ENCODE data around the gene KIAA1328. TPM values are rescaled to one million over a fixed set of nuclear protein-coding genes. Genes with fewer than 3 reads are reported as not detected.
A peak's percentile ranks its signal among the peaks of the same experiment; 100 is the strongest.
"Not testable (repeated sequence)": the region's sequence is repeated elsewhere in the genome, so short reads cannot be mapped to it uniquely, and the experiment has no call there.

The KIAA1328 gene
- total RNA-seq: 18.1 TPM

- peak; percentile 93 for DNase-seq
These were observed at the start of gene KIAA1328, which contains the start of gene TPGS2 for GRCh38 chr18:36828630-36829361. TSS of gene KIAA1328 (plus strand) at chr18:36829127. CDS start at chr18:36829139, 12 bp downstream. TSS of gene TPGS2 (minus strand) at chr18:36829002. CDS start at chr18:36828767, 235 bp downstream.

DNA sequence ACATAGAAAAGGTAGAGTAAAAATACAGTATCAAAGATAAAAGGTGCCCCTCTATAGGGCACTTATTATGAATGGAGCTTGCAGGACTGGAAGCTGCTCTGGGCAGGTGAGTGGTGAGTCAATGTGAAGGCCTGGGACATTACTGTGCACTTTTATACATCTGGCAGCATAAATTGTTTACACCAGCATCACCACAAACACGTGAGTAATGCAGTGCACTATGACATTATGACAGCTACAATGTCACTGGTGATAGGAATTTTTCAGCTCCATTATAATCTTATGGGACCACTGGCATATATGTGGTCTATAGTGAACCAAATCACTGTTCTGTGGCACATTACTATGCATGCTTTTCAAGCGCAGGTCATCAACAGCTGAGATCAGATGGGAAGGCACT, 48.2 kb upstream of the KIAA1328 start:
- DNase-seq: no peak

- DNase-seq: no peak
These were observed 46.2 kb upstream of the KIAA1328 start for GRCh38 chr18:36782710-36783109.

DNA sequence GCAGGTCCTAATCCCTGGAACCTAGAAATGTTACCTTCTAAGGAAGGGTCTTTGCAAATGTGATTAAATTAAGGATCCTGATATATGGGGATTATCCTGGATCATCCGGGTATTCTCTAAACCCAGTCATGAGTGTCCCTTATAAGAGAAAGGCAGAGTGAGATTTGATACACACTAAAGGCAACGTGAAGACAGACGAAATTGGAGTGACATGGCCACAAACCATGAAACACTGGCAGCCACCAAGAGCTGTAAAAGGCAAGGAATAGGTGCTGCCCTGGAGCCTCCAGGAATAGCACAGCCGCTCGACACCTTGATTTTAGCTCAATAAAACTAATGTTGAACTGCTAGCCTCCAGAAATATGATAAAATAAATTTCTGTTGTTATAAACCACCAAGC, 45.1 kb upstream of the KIAA1328 start:
- no peak for DNase-seq

DNA sequence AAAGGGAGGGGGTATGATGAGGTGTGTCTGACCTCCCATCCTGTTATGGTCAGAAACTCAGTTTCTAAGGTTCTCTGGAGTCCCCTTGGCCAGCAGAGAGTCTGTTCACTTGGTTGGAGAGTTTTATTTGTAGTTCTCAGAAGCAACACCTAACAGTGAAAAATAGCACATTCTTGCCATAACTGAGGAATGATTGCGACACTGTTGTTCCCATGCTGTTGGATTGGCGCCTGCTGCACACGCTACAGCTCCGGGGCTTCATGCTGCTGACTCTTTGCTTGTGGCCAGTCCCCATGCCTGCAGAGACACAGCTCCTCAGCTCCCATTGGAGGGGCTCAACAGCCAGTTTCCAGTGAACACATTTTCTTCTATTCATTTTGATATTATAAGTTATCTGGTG, 42.2 kb upstream of the KIAA1328 start:
- DNase-seq: peak; percentile 6

- DNase-seq: no peak
These were observed 36.2 kb upstream of the KIAA1328 start for GRCh38 chr18:36792634-36793283.

GRCh38 chr18:36798738-36799473, 30.0 kb upstream of the KIAA1328 start:
- DNase-seq: no peak

GRCh38 chr18:36805105-36805504, 23.8 kb upstream of the KIAA1328 start:
- DNase-seq: no peak

DNA sequence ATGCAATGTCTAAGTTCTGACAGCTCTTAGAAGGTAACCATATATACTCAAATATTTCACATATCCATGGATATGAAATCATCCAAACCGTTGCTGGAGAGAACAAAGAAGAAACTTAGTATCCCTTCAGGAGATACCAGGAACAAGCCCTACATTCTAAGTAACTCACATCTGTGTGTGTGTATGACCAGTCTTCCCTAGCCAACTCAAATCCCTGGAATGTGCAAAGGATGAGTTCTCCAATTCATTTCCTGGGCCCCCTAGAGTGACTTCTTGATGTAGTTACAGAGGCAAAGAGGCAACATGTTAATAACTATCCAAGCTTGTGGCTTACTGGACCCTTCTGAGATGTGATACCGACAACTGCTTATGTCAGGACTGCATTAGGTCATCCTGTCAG, 20.2 kb upstream of the KIAA1328 start:
- DNase-seq: no peak

- DNase-seq: peak; percentile 84
These were observed 19.1 kb upstream of the KIAA1328 start for GRCh38 chr18:36809590-36810381.

- no peak for DNase-seq
These were observed 17.5 kb upstream of the KIAA1328 start for GRCh38 chr18:36811430-36811829.

- no peak for DNase-seq
These were observed 17.0 kb upstream of the KIAA1328 start for GRCh38 chr18:36811955-36812354.

DNA sequence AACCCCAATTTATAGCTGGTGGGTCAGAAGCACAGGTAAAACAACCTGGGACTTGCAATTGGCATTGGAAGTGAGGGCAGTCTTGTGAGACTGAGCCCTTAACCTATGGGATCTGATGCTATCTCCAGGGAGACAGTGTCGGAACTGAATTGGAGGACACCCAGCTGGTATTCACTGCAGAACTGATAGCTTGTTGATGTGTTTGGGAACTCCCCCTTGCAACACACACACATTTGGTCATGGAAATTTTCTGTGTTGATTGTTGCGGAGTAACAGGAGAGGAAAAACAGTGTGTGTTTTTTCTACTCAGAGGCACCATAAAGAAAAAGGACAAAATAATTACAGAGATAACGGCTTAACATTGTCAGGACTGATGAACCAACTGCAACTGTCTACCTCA, 16.2 kb upstream of the KIAA1328 start:
- DNase-seq: no peak

DNA sequence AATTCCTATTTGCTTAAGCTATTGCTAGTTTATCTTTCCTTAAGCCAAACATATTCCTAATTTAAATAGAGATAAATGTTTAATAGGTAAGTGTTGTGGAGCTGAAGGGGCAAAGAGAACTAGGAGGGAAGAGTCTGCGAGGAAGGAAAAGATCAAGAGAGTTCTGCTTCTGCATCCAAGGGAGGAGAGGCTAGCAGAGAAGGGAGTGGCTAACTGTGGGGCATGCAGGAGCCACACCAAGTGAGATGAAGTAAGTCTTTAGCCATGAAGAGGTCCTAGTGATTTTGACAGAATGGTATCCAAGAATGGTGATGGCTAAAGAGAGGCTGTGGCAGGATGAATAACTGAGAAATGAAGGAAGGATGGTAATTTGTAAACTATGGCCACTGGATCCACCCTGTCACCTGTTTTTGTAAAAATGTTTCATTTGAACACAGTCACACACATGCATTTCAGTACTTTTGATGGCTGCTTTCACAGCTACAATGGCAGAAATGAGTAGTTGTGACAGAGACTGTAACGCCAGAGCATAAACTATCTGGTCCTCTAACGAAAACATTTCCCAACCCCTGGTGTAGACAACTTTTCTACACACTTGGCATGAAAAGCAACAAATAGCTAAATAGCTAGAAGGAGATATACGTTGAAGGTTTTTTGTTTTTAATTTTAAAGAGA, 15.7 kb upstream of the KIAA1328 start:
- DNase-seq: no peak

DNA sequence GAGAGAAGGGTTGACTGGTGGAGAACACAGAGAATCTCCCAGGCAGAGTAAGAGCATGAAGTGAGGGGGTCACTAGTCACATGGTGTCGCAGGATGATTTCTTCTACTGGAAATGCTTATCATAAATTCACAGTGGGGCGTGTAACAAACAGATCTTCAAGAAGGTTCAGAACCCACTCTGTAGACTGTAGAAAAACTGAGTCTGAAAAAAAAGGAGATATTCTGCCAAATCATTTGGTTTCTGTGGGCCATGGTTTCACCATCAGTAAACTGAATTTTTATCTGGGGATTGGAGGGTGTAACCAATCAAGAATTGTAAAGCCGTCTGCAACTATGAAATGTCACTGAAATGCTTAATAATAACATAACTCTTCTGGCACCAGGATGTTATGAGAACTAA, 15.1 kb upstream of the KIAA1328 start:
- DNase-seq: no peak

- no peak for DNase-seq
These were observed 13.9 kb upstream of the KIAA1328 start for GRCh38 chr18:36814994-36815393.

- DNase-seq: not testable (repeated sequence)
These were observed 12.8 kb upstream of the KIAA1328 start for GRCh38 chr18:36816096-36816495.

DNA sequence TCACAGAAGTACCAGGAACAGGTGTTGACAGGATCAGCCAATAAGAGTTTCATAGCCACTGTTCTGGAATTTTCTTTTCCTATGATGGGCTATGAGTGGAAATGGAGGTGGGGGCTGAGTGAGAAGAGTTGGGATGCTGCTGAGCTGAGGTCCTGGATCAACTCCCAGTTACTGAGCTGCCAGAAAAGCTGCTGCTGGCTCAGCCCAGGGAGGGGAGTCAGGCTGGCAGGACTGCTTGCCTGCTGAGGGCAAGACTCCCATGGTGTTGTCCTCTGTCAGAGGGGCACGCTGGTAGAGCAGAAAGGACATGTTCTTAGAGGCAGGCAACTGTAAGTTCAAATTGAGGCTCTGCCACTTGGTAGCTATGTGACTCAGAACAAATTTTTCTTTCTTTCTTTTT, 11.9 kb upstream of the KIAA1328 start:
- no peak for DNase-seq

- no peak for DNase-seq
These were observed 10.3 kb upstream of the KIAA1328 start for GRCh38 chr18:36818652-36819051.

DNA sequence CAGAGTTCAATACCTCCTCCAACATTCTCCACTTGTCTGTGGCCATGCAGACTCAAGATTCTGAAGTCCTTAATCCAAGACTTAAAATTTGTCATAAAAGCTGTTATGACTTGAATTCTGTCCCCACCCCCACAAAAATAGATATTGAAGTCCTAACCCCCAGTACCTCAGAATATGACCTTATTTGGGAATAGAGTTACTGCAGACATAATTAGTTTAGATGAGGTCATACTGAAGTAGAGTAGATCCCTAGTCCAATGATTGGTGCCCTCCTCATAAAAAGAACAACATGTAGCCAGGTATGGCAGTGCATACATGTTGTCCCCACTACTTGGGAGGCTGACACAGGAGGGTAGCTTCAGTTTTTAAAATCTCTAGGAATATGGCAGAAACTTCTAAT, 9.3 kb upstream of the KIAA1328 start:
- DNase-seq: no peak

DNA sequence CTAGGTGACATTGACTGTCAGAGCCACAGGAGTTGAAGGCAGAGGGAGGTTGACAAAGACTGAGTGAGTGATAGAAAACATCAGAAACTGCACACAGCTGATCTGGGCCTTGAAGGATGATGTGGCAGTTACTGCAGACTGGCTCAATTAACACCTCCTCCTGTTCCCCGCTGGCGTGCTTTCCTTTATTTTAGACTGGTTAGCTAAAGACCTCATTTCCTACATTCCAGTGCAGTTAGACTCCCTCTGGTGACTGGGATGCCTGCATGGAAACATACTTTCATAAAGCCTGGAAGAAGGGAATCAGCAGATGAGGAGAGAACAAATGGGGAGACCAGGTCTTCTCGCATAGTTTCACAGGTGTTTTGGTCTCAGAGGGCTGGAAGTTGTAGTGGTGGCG, 7.2 kb upstream of the KIAA1328 start:
- DNase-seq: no peak

DNA sequence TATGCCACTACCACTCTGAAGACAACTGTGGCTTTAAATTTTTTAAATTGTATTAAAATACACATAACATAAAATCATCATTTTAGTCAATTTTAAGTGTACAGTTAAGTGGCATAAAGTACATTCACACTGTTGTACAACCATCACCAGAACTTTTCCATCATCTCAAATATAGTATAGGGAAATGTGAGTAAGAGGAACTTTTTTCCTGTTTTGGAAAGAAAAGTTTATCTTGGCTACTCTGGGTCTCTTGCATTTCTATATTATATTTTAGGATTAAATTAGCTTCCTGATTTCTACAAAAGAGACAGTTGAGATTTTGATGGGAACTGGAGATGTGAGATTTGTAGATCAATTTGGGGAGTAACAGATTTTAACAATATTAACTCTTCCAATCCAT, 3.4 kb upstream of the KIAA1328 start:
- DNase-seq: no peak

Measured in tongue (tissue), 2 donors.